NB4 (cell line): Measurements from ENCODE around the gene THPO.

Experiments used
- CTCF ChIP-seq: IDR thresholded peaks from one replicate; pipeline ENCODE4 v1.5.1; 2012; ENCODE audit warnings: low read depth, low read length
- MAX ChIP-seq: IDR thresholded peaks from 2 replicates; pipeline ENCODE4 v1.6.1; 2011; ENCODE audit warnings: low read depth, low read length
- POLR2A ChIP-seq: IDR thresholded peaks from 2 replicates; pipeline ENCODE4 v1.6.1; 2011; ENCODE audit warnings: mild to moderate bottlenecking; ENCODE audit not compliant: insufficient read length; ENCODE audit errors: extremely low read depth

- no peak for TF ChIP-seq CTCF
- no peak for TF ChIP-seq POLR2A
- TF ChIP-seq MAX = no peak
These were observed 41.2 kb upstream of the THPO start for GRCh38 chr3:184419171-184419570.
